ENCODE measurements around the gene RASAL2.

- TF ChIP-seq, protein P1, sequence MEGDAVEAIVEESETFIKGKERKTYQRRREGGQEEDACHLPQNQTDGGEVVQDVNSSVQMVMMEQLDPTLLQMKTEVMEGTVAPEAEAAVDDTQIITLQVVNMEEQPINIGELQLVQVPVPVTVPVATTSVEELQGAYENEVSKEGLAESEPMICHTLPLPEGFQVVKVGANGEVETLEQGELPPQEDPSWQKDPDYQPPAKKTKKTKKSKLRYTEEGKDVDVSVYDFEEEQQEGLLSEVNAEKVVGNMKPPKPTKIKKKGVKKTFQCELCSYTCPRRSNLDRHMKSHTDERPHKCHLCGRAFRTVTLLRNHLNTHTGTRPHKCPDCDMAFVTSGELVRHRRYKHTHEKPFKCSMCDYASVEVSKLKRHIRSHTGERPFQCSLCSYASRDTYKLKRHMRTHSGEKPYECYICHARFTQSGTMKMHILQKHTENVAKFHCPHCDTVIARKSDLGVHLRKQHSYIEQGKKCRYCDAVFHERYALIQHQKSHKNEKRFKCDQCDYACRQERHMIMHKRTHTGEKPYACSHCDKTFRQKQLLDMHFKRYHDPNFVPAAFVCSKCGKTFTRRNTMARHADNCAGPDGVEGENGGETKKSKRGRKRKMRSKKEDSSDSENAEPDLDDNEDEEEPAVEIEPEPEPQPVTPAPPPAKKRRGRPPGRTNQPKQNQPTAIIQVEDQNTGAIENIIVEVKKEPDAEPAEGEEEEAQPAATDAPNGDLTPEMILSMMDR (conservative IDR thresholded peaks at IDR 0.05; ENCODE audit: low read depth, low read length), result no peak
- TF ChIP-seq POLR2A (IDR thresholded peaks at IDR 0.05; ENCODE audit: low read depth, low read length), result no peak
- no peak for TF ChIP-seq SMC3 (IDR thresholded peaks at IDR 0.05; ENCODE audit: low read depth, low read length)
- TF ChIP-seq RCOR1 (IDR thresholded peaks at IDR 0.05; ENCODE audit: insufficient replicate concordance, low read length), result no peak
- no peak for TF ChIP-seq MAZ (IDR thresholded peaks at IDR 0.05; ENCODE audit: borderline replicate concordance, low read depth, low read length)
- TF ChIP-seq, protein P2, sequence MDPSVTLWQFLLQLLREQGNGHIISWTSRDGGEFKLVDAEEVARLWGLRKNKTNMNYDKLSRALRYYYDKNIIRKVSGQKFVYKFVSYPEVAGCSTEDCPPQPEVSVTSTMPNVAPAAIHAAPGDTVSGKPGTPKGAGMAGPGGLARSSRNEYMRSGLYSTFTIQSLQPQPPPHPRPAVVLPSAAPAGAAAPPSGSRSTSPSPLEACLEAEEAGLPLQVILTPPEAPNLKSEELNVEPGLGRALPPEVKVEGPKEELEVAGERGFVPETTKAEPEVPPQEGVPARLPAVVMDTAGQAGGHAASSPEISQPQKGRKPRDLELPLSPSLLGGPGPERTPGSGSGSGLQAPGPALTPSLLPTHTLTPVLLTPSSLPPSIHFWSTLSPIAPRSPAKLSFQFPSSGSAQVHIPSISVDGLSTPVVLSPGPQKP (IDR thresholded peaks at IDR 0.05; ENCODE audit: borderline replicate concordance, low read depth, low read length), result no peak
- TF ChIP-seq NFE2L2 (IDR thresholded peaks at IDR 0.05; ENCODE audit: low read depth, low read length), result no peak
Observed at GRCh38 chr1:178500936-178501554, 407.1 kb downstream of the RASAL2 start.
